Measurements from ENCODE around the gene ALAS1.
"Not testable (repeated sequence)": the region's sequence is repeated elsewhere in the genome, so short reads cannot be mapped to it uniquely, and the experiment has no call there.

Gene ALAS1

GRCh38 chr3:52176951-52177700 lies 20.8 kb upstream of the ALAS1 start:
- DNase-seq (ENCODE audit: low spot score), result no peak

- DNase-seq (ENCODE audit: low spot score), result no peak
Measured at GRCh38 chr3:52177701-52178042, 20.3 kb upstream of the ALAS1 start.

GRCh38 chr3:52178126-52178525 lies 19.8 kb upstream of the ALAS1 start:
- DNase-seq (ENCODE audit: low spot score), result not testable (repeated sequence)

- DNase-seq (ENCODE audit: low spot score), result no peak
Measured at GRCh38 chr3:52178537-52178936, 19.4 kb upstream of the ALAS1 start.

GRCh38 chr3:52181543-52181942 lies 16.4 kb upstream of the ALAS1 start:
- DNase-seq (ENCODE audit: low spot score), result no peak

- DNase-seq (ENCODE audit: low spot score), result no peak
Measured at GRCh38 chr3:52182196-52182595, 15.8 kb upstream of the ALAS1 start.

- DNase-seq (ENCODE audit: low spot score), result no peak
Measured at GRCh38 chr3:52182691-52183090, 15.3 kb upstream of the ALAS1 start.

- no peak for DNase-seq (ENCODE audit: low spot score)
Measured at GRCh38 chr3:52183786-52184445, 14.0 kb upstream of the ALAS1 start.

- no peak for DNase-seq (ENCODE audit: low spot score)
Measured at GRCh38 chr3:52184690-52185089, 13.3 kb upstream of the ALAS1 start.

- no peak for DNase-seq (ENCODE audit: low spot score)
Measured at GRCh38 chr3:52185311-52185710, 12.6 kb upstream of the ALAS1 start.

- no peak for DNase-seq (ENCODE audit: low spot score)
Measured at GRCh38 chr3:52185837-52186236, 12.1 kb upstream of the ALAS1 start.

GRCh38 chr3:52186729-52187128 lies 11.2 kb upstream of the ALAS1 start:
- DNase-seq (ENCODE audit: low spot score), result no peak

GRCh38 chr3:52188556-52188955 lies 9.4 kb upstream of the ALAS1 start:
- DNase-seq (ENCODE audit: low spot score), result no peak

- DNase-seq (ENCODE audit: low spot score), result peak; percentile 71
Measured at GRCh38 chr3:52190294-52191074, 7.5 kb upstream of the ALAS1 start.

GRCh38 chr3:52191663-52192062 lies 6.3 kb upstream of the ALAS1 start:
- no peak for DNase-seq (ENCODE audit: low spot score)

- DNase-seq (ENCODE audit: low spot score), result no peak
Measured at GRCh38 chr3:52193065-52193464, 4.9 kb upstream of the ALAS1 start.

GRCh38 chr3:52194485-52195290 lies 3.3 kb upstream of the ALAS1 start:
- no peak for DNase-seq (ENCODE audit: low spot score)

GRCh38 chr3:52195291-52195597 lies 2.7 kb upstream of the ALAS1 start:
- no peak for DNase-seq (ENCODE audit: low spot score)

GRCh38 chr3:52195823-52196331 lies 2.1 kb upstream of the ALAS1 start:
- DNase-seq (ENCODE audit: low spot score), result no peak

GRCh38 chr3:52196977-52197376 lies 983 bp upstream of the ALAS1 start:
- no peak for DNase-seq (ENCODE audit: low spot score)

- no peak for DNase-seq (ENCODE audit: low spot score)
Measured at GRCh38 chr3:52197499-52197841, 490 bp upstream of the ALAS1 start.

Measured in left forelimb (tissue), 1 donor.